HG03108 (cell line): Measurements from ENCODE around the gene LNPEP.

Source experiments
- ATAC-seq: cut with Tn5 transposase; IDR thresholded peaks from one replicate; pipeline ENCODE4 v1.9.1; 2021; ENCODE audit warnings: moderate library complexity; ENCODE audit not compliant: unreplicated experiment

LNPEP gene

DNA sequence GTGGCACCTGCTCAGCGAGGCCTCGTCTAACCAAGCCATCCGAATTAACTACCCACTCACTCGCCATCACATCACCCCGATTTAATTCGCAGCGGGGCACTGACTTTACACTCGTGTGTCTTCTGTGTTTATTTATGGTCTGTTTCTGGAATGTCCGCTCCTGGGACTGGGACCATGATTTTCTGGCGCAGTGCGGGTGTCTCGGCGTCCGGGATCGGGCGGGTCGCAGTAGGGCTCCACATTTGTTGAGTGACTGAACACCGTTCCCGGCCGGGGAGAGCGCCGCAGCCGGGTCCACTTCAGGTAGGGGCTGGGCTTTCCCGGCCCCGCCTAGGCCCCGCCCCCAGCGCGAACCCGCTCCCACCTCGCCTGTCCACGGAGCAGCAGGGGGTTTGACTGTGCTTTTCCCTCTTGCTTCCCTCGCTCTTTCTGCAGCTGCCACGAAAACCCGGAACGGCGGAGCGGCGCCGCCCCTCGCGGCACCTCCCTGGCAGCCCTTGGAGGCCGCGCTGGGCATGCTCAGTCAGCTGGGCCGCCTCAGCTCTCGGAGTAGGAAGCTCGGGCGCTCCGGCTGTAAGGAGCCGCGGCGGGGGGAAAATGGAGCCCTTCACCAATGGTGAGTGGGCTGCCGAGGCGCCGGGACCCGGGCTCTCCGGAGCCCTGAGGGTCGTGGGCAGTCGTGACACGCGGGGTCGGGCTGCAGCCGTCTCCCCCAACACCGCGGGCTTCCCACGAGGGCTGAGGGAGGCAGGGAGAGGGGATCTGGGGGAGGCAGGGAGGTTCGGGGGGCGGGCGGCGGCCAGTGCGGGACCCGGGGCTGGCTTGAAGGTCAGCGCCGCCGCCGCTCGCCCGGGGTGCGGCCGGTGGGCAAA is at the start of gene LNPEP:
LNPEP (plus strand) TSS at position 522 of the 872 bp plus-strand sequence; CDS start at position 598, 76 bp downstream.
- peak; percentile 52 for ATAC-seq

DNA sequence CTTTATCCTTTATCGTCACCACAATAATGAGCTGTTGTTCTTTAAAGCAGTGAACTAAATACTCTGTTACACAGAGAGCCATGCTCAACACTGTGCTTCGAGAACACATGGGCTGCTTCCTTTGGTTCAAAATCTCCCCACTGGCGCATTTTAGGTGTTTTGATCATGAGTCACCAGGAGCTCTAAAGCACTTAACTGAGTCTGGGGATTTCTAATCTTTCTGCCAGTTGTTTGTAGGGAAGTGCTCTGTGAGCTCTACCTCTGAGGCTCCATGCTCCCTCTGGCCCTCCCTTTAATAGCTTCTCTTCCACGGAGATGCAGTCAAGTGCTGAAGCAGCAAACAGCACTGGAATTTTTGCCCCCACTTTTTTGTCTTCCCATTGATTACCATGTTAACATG is 42.5 kb upstream of the LNPEP start:
- ATAC-seq: no peak

- peak; percentile 81 for ATAC-seq
These were observed 39.6 kb upstream of the LNPEP start for GRCh38 chr5:96896276-96896675.

GRCh38 chr5:96896806-96897205 is 39.1 kb upstream of the LNPEP start:
- peak; percentile 89 for ATAC-seq

GRCh38 chr5:96901384-96901783 is 34.5 kb upstream of the LNPEP start:
- ATAC-seq: no peak

GRCh38 chr5:96901841-96902240 is 34.0 kb upstream of the LNPEP start:
- no peak for ATAC-seq

DNA sequence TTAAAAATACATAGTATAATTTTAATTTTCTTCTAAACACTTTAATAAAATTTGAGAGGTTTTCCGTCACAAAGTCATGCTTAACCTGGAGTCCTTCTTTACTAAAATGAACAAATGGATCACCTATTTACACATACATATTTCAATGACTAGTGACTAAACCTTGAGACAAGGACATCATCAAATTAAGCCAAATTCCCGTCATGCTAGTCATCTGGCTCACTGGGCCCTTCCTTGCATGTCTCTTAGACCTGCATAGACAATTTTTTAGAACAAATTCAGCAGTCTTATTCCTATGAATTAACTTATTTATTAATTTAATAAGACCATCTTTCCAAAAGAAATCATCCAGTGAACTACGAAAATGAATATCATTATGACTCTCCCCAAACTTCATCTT is 33.0 kb upstream of the LNPEP start:
- ATAC-seq: no peak

- ATAC-seq: no peak
These were observed 32.6 kb upstream of the LNPEP start for GRCh38 chr5:96903300-96903699.

- ATAC-seq: no peak
These were observed 31.6 kb upstream of the LNPEP start for GRCh38 chr5:96904054-96904931.

DNA sequence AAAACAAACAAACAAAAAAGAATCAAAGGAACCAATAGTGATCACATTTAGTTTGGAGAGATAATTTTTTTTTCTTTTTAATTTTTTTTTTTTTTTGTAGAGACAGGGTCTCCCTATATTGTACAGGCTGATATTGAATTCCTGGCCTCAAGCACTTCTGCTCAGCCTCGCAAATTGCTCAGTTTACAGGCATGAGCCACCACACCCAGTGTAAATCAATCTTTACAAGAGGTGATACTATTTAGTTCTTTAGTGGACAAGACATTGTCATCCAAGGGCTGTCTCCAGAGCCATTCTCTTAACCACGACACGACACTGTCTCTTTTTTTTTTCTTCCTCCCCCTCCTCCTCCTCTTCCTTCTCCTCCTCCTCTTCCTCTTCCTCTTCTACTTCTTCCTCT is 30.0 kb upstream of the LNPEP start:
- no peak for ATAC-seq

DNA sequence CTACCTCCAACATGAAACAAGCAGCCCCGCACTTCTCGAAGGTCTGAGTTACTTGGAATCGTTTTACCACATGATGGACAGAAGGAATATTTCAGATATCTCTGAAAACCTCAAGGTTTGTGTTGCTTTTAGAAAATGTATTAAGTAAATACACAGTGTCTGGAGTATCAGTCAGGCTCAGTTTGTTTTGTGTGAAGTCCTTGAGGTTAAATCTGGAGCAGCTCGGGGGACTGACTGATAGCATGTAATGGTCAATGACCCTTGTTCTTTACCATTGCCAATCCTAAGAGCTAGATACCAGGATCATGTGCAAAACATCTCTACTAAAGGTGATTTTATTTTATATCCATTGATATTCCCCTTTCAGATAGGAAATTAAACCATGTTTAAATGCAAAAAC is 26.9 kb upstream of the LNPEP start:
- ATAC-seq: no peak

- no peak for ATAC-seq
These were observed 26.4 kb upstream of the LNPEP start for GRCh38 chr5:96909435-96909834.

- ATAC-seq: no peak
These were observed 24.7 kb upstream of the LNPEP start for GRCh38 chr5:96911139-96911538.

DNA sequence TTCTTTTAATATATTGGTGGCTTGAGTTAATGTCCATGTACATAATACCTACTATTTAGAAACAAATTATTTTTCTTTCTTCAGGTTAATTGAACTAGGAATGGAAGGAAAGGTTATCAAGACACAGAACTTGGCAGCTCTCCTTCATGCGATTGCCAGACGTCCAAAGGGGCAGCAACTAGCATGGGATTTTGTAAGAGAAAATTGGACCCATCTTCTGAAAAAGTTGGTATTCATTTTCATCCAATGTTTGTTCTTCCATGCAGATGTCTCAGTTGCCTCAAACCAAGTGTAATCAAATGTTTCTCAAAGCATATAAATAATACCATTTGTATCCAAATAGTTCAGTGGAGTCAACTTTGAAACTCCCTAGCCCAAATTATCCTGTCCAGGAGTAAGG is 22.6 kb upstream of the LNPEP start:
- ATAC-seq: no peak

GRCh38 chr5:96919754-96920197 is 16.1 kb upstream of the LNPEP start:
- ATAC-seq: peak; percentile 54

DNA sequence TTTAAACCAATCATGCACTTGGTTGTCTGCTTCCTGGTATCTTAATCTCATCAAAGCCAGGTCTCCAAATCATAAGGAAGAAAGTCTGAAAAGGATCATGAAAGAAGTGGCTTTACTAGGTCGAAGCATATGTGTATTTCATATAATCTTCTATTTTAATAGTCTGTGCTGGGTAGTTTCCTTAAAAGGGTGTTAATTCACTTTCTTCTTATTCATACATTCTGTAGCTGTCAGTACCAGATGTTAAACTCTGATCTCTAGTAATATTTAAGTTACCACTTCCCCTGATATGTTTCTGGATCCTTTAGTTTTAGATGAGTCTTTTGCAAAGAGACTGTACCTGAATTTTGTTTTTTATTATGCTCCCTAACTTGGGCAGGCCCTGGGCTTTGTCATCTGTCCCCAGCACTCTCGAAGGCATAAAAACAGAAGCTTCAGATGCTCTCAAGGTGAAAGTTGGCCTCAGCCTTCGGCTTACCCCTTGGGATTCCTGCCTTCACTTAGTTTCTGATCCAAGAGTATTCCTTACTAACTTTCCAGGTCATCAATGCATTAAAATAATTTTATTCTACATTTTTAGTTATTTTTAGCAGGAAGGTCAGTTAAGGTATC is 15.0 kb upstream of the LNPEP start:
- no peak for ATAC-seq

DNA sequence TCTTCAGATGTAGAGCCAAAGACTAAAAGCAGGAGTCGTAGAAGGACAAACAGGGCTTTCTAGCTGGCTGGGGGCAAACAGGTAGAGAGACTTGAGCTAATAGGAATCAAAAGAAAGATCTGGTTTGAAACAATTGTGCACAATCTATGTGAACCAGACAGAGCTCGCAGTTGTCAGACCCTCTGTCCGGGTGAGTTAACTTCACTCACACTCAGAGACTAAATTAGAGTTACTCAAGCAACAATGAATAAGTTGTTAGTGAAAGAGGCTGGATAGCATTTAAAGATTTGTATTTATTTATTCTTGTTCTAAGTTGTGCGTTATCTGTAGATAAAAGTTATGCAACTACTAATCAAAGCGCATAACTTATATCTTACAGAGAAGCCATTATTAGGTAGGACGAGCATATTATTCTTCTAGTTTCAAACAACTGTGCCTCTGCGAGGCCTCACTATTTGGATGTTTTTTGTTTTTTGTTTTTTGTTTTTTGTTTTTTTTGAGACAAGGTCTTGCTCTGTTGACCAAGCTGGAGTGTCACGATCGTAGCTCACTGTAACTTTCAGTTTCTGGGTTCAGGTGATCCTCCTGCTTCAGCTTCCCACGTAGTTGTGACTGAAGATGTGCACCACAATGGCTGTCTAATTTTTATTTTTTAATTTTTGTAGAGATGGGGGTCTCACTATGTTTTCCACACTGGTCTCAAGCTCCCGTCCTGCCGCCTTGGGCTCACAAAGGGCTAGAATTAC is 13.2 kb upstream of the LNPEP start:
- ATAC-seq: no peak

DNA sequence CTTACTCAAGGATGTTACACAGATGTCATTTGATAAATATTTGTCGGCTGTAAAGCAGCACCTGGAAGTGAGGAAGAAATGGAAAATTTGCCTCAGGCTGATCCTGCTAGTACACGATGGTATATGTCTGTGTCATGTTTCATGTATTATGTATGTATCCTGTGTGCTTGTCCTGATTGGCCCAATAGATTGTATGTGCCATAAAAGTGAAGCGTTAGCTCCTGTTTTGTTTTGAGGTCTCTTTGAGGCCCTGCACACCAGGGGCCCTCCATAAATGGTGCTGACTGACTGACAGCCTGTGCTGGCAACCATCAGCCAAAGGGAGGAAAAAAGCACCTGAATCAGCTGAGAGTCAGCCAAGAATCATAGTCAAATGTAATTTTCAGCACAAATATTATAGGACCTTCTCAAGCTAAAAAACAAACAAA is 11.8 kb upstream of the LNPEP start:
- ATAC-seq: no peak

GRCh38 chr5:96926276-96926675 is 9.6 kb upstream of the LNPEP start:
- ATAC-seq: no peak

- ATAC-seq: no peak
These were observed 8.9 kb upstream of the LNPEP start for GRCh38 chr5:96927008-96927407.
